HepG2 (cell line): ENCODE data around the gene SLAIN2. TPM values are rescaled to one million over a fixed set of nuclear protein-coding genes. Genes with fewer than 3 reads are reported as not detected.
A peak's percentile ranks its signal among the peaks of the same experiment; 100 is the strongest.

Experiments used
- ARHGAP35 ChIP-seq: sonication (generic); formaldehyde crosslinking; IDR thresholded peaks from 2 replicates; pipeline ENCODE4 v1.9.0; 2022; ENCODE audit warnings: mild to moderate bottlenecking, inconsistent platforms, moderate library complexity, missing genetic modification reagents, borderline replicate concordance
- ATAD3A ChIP-seq: sonication (generic); formaldehyde crosslinking; IDR thresholded peaks from 2 replicates; pipeline ENCODE4 v1.4.0; 2020; ENCODE audit warnings: missing genetic modification reagents
- BRD4 ChIP-seq: sonication (generic); formaldehyde crosslinking; IDR thresholded peaks from 2 replicates; pipeline ENCODE4 v1.4.0; 2020; ENCODE audit warnings: missing genetic modification reagents
- HMG20A ChIP-seq: IDR thresholded peaks from 2 replicates; pipeline ENCODE4 v1.6.1; 2016; ENCODE audit warnings: borderline replicate concordance
- HOXA3 ChIP-seq: sonication (generic); formaldehyde crosslinking; IDR thresholded peaks from 2 replicates; pipeline ENCODE4 v1.5.0; 2020; ENCODE audit warnings: missing genetic modification reagents
- KDM5B ChIP-seq: sonication (generic); formaldehyde crosslinking; IDR thresholded peaks from 2 replicates; pipeline ENCODE4 v1.4.0; 2020; ENCODE audit warnings: missing genetic modification reagents, mild to moderate bottlenecking, borderline replicate concordance
- KMT2A ChIP-seq: sonication (generic); formaldehyde crosslinking; IDR thresholded peaks from 2 replicates; pipeline ENCODE4 v1.4.0; 2020; ENCODE audit warnings: missing genetic modification reagents
- NR3C1 ChIP-seq: sonication (generic); formaldehyde crosslinking; IDR thresholded peaks from 2 replicates; pipeline ENCODE4 v1.4.0; 2020; ENCODE audit warnings: missing genetic modification reagents
- PAX8 ChIP-seq: sonication (generic); formaldehyde crosslinking; IDR thresholded peaks from 2 replicates; pipeline ENCODE4 v1.8.0; 2022; ENCODE audit warnings: mild to moderate bottlenecking, missing genetic modification reagents, borderline replicate concordance
- SALL1 ChIP-seq: sonication (generic); formaldehyde crosslinking; IDR thresholded peaks from 2 replicates; pipeline ENCODE4 v1.8.0; 2022; ENCODE audit warnings: mild to moderate bottlenecking, missing genetic modification reagents
- TARDBP ChIP-seq: sonication (generic); formaldehyde crosslinking; IDR thresholded peaks from 2 replicates; pipeline ENCODE4 v1.8.0; 2022; ENCODE audit warnings: mild to moderate bottlenecking, missing genetic modification reagents
- ZBTB21 ChIP-seq: sonication (generic); formaldehyde crosslinking; IDR thresholded peaks from 2 replicates; pipeline ENCODE4 v1.4.0; 2020; ENCODE audit warnings: missing genetic modification reagents
- ZBTB8A ChIP-seq: sonication (generic); formaldehyde crosslinking; IDR thresholded peaks from 2 replicates; pipeline ENCODE4 v1.4.0; 2020; ENCODE audit warnings: mild to moderate bottlenecking, low read depth, missing genetic modification reagents, borderline replicate concordance
- ZFP36 ChIP-seq: fragments of 150-350 bp; IDR thresholded peaks from 2 replicates; pipeline ENCODE4 v1.6.1; 2018; ENCODE audit warnings: borderline replicate concordance, low read length, low read depth; ENCODE audit not compliant: partially characterized antibody
- ZNF136 ChIP-seq: sonication (generic); formaldehyde crosslinking; IDR thresholded peaks from 2 replicates; pipeline ENCODE4 v1.8.1; 2022; ENCODE audit warnings: low read depth, mild to moderate bottlenecking, moderate library complexity, missing genetic modification reagents
- ZNF282 ChIP-seq: fragments of 450-650 bp; IDR thresholded peaks from 2 replicates; pipeline ENCODE4 v1.6.1; 2018; ENCODE audit not compliant: partially characterized antibody
- ZNF354B ChIP-seq: sonication (generic); formaldehyde crosslinking; IDR thresholded peaks from 2 replicates; pipeline ENCODE4 v1.8.0; 2022; ENCODE audit warnings: mild to moderate bottlenecking, missing genetic modification reagents
- ZNF549 ChIP-seq: sonication (generic); formaldehyde crosslinking; IDR thresholded peaks from 2 replicates; pipeline ENCODE4 v1.5.0; 2020; ENCODE audit warnings: missing genetic modification reagents
- ZNF761 ChIP-seq: sonication (generic); formaldehyde crosslinking; conservative IDR thresholded peaks from 2 replicates; pipeline ENCODE4 v1.4.0; 2020; ENCODE audit warnings: mild to moderate bottlenecking, missing genetic modification reagents
- ZNF782 ChIP-seq: sonication (generic); formaldehyde crosslinking; IDR thresholded peaks from 2 replicates; pipeline ENCODE4 v1.4.0; 2020; ENCODE audit warnings: missing genetic modification reagents, mild to moderate bottlenecking, borderline replicate concordance
- ZNF792 ChIP-seq: IDR thresholded peaks from 2 replicates; pipeline ENCODE4 v1.6.1; 2016
- polyA plus RNA-seq, 8 experiments: library from polyadenylated mRNA; depleted of rRNA in 3 of 8; stranded (reverse) in 7 of 8; unstranded in 1 of 8; fragments of >200 nt; fragmentation: Illumina TruSeq in 4 of 8; extraction: Trizol in 4 of 8; gene quantifications; 2 replicates each; pipeline versions ENCODE4 v1.2.1 to v1.2.3, GENCODE V29; 2011 to 2016; ENCODE audit warnings: low read depth in 4 of 8, missing spikeins in 1 of 8, mixed read lengths in 1 of 8; ENCODE audit not compliant: insufficient read depth in 1 of 8
- total RNA-seq, 5 experiments: library from RNA; depleted of rRNA; stranded (reverse); fragments of >200 nt; fragmentation: Illumina TruSeq; extraction: Trizol; gene quantifications; 2 replicates each; pipeline ENCODE4 v1.2.3, GENCODE V29; 2016; ENCODE audit warnings: low read depth in 1 of 5
- TF ChIP-seq, protein P1 (sequence below): sonication (generic); formaldehyde crosslinking; IDR thresholded peaks from 2 replicates; pipeline ENCODE4 v1.5.0; 2020; ENCODE audit warnings: missing genetic modification reagents, mild to moderate bottlenecking, borderline replicate concordance
- TF ChIP-seq, protein P2 (sequence below): IDR thresholded peaks from 2 replicates; pipeline ENCODE4 v1.6.1; 2018; ENCODE audit warnings: missing genetic modification reagents
- TF ChIP-seq, protein P3 (sequence below): sonication (generic); formaldehyde crosslinking; IDR thresholded peaks from 2 replicates; pipeline ENCODE4 v1.5.1; 2020; ENCODE audit warnings: missing genetic modification reagents, mild to moderate bottlenecking, borderline replicate concordance

SLAIN2 gene
- total and polyA plus RNA-seq, 2 of the 13 experiments (the other 11 are each of a cell fraction or from before 2014, with no cell fraction given), result 20.7 to 22.5 TPM

DNA sequence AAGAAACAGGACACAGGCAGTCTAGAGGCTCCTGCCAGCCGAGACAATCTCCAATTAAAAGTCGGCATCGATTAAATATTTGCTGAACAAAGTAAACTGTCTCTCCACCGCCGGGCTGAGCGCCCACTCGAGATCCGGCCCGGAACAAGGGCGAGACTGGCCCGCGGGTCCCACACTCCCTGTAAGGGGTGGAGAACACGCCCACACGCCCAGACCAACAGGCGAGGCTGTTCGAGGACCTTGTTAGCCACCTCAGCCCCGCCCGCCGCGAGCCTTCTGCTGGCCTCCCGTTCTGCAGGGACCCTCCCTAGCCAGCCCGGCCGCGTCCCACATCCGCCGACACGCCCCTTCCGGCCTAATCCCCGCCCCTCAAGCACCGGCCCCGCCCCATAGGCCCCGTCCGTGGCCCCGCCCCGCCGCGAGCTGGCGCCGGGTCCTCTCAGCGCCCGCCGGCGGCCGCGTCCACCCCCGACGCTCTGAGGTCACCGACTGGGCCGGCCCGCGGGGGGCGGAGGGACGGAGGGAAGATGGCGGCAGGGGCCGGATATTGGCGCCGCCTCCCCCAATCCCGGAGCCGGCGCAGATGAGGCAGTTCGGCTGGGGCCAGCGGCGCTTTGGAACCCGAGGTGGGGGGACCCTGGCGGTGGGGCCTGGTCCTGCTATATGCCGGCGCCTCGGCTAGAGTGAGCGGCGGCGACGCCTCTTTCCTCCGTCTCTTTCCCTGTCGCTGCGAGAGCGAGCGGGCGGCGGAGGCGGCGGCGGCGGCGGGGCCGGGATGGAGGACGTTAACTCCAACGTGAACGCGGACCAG, at the start of gene SLAIN2 (continued):
- TF ChIP-seq ZNF792 (CRISPR knock-in tag), result no peak
- peak; percentile 71 for TF ChIP-seq TARDBP (CRISPR knock-in tag)
- TF ChIP-seq HMG20A (CRISPR knock-in tag), result no peak
- TF ChIP-seq ZNF282, result no peak
- no peak for TF ChIP-seq NR3C1
- TF ChIP-seq ZBTB8A (CRISPR knock-in tag), result no peak
- TF ChIP-seq ZNF782 (CRISPR knock-in tag), result no peak
- TF ChIP-seq ZNF549 (CRISPR knock-in tag), result no peak
- TF ChIP-seq HOXA3, result peak; percentile 84; the same call in 1 of the 2 replicates
- TF ChIP-seq ZNF136, result no peak
- TF ChIP-seq, protein P1, sequence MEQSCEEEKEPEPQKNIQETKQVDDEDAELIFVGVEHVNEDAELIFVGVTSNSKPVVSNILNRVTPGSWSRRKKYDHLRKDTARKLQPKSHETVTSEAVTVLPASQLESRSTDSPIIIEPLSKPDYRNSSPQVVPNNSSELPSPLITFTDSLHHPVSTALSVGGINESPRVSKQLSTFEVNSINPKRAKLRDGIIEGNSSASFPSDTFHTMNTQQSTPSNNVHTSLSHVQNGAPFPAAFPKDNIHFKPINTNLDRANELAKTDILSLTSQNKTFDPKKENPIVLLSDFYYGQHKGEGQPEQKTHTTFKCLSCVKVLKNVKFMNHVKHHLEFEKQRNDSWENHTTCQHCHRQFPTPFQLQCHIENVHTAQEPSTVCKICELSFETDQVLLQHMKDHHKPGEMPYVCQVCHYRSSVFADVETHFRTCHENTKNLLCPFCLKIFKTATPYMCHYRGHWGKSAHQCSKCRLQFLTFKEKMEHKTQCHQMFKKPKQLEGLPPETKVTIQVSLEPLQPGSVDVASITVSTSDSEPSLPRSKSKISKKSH (CRISPR knock-in tag), result peak; percentile 50; the same call in 1 of the 2 replicates
- TF ChIP-seq ZNF354B, result no peak
- no peak; the same call in 1 of the 2 replicates for TF ChIP-seq KDM5B (CRISPR knock-in tag)
- TF ChIP-seq KMT2A, result peak; percentile 62
- TF ChIP-seq, protein P2, sequence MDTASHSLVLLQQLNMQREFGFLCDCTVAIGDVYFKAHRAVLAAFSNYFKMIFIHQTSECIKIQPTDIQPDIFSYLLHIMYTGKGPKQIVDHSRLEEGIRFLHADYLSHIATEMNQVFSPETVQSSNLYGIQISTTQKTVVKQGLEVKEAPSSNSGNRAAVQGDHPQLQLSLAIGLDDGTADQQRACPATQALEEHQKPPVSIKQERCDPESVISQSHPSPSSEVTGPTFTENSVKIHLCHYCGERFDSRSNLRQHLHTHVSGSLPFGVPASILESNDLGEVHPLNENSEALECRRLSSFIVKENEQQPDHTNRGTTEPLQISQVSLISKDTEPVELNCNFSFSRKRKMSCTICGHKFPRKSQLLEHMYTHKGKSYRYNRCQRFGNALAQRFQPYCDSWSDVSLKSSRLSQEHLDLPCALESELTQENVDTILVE (CRISPR knock-in tag), result peak; percentile 76; the same call in 1 of the 2 replicates
- TF ChIP-seq ZFP36, result no peak
- peak; percentile 84 for TF ChIP-seq SALL1 (CRISPR knock-in tag)
- TF ChIP-seq, protein P3, sequence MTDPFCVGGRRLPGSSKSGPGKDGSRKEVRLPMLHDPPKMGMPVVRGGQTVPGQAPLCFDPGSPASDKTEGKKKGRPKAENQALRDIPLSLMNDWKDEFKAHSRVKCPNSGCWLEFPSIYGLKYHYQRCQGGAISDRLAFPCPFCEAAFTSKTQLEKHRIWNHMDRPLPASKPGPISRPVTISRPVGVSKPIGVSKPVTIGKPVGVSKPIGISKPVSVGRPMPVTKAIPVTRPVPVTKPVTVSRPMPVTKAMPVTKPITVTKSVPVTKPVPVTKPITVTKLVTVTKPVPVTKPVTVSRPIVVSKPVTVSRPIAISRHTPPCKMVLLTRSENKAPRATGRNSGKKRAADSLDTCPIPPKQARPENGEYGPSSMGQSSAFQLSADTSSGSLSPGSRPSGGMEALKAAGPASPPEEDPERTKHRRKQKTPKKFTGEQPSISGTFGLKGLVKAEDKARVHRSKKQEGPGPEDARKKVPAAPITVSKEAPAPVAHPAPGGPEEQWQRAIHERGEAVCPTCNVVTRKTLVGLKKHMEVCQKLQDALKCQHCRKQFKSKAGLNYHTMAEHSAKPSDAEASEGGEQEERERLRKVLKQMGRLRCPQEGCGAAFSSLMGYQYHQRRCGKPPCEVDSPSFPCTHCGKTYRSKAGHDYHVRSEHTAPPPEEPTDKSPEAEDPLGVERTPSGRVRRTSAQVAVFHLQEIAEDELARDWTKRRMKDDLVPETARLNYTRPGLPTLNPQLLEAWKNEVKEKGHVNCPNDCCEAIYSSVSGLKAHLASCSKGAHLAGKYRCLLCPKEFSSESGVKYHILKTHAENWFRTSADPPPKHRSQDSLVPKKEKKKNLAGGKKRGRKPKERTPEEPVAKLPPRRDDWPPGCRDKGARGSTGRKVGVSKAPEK, result no peak
- TF ChIP-seq PAX8 (CRISPR knock-in tag), result no peak
- TF ChIP-seq ATAD3A (CRISPR knock-in tag), result no peak
- TF ChIP-seq ZNF761 (CRISPR knock-in tag), result no peak
- no peak for TF ChIP-seq ARHGAP35 (CRISPR knock-in tag)
- no peak for TF ChIP-seq BRD4 (CRISPR knock-in tag)
- 0 out of 2 replicates have a peak, but pooled peaks have one; percentile 15 for TF ChIP-seq ZBTB21 (CRISPR knock-in tag)
